Measurements from ENCODE around the gene WWC2.

Gene WWC2

DNA sequence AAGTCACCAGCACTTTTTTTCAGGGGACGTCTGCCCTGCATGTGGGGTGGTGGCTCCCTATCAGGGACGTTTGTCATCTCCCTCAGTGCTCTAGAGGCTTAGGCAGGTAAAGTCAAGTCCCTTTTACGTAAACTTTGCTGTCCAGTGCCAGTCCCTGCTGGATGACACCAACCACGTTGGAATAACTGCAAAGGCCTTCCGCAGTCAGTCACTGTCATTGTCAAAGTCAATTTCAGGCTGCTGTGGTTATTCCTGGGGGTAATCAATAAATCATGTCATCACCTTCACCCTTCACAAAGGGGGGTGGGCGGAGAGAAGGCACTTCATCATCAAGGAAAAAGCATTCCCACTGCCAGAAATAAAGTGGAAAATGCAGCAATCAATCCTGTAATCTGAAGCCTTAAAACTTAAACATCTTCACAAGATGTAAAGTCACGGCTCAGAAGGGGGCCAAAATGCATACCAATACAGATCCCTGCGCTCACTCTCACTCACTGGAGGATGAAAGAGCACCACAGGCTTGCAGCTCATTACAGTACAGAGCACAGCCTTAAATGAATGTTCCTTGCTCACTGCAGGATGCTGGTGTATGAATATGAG, 164.8 kb downstream of the WWC2 start:
- H3K27ac ChIP-seq (ENCODE audit: low read length): no peak overlapping the region
- no peak overlapping the region for H3K9ac ChIP-seq (ENCODE audit: low read depth, low read length)
- H4K20me1 ChIP-seq (ENCODE audit: insufficient read depth, low read length): no peaks in the 10 kb centered on the region
- no peaks in the 10 kb centered on the region for H3K79me2 ChIP-seq (ENCODE audit: insufficient read depth, low read length)
- no peak for DNase-seq
- no peak for ATAC-seq (ENCODE audit: insufficient read depth, low read depth)
- no peak overlapping the region for H3K4me3 ChIP-seq (ENCODE audit: low read depth in 1 of 2, low read length in 2 of 2)
- H2AFZ ChIP-seq (ENCODE audit: low read depth, low read length): no peak overlapping the region
- H3K27me3 ChIP-seq (ENCODE audit: insufficient read depth, low read length, poor library complexity): peaks cover 18% of the 10 kb centered on the region
- no peaks in the 10 kb centered on the region for H3K4me1 ChIP-seq (ENCODE audit: insufficient read depth, low read length)
- H3K4me2 ChIP-seq (ENCODE audit: insufficient read depth, low read length): no peak overlapping the region
- TF ChIP-seq EZH2 (IDR thresholded peaks at IDR 0.05; ENCODE audit: borderline replicate concordance, low read depth, low read length, severe bottlenecking): no peak
- TF ChIP-seq, protein P1, sequence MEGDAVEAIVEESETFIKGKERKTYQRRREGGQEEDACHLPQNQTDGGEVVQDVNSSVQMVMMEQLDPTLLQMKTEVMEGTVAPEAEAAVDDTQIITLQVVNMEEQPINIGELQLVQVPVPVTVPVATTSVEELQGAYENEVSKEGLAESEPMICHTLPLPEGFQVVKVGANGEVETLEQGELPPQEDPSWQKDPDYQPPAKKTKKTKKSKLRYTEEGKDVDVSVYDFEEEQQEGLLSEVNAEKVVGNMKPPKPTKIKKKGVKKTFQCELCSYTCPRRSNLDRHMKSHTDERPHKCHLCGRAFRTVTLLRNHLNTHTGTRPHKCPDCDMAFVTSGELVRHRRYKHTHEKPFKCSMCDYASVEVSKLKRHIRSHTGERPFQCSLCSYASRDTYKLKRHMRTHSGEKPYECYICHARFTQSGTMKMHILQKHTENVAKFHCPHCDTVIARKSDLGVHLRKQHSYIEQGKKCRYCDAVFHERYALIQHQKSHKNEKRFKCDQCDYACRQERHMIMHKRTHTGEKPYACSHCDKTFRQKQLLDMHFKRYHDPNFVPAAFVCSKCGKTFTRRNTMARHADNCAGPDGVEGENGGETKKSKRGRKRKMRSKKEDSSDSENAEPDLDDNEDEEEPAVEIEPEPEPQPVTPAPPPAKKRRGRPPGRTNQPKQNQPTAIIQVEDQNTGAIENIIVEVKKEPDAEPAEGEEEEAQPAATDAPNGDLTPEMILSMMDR (IDR thresholded peaks at IDR 0.05; ENCODE audit: borderline replicate concordance, extremely low read depth, low read length, poor library complexity, severe bottlenecking): no peak
- H3K36me3 ChIP-seq (ENCODE audit: insufficient read depth, low read length): no peaks in the 10 kb centered on the region
- H3K9me3 ChIP-seq (ENCODE audit: insufficient read depth, low read length, severe bottlenecking): no peaks in the 10 kb centered on the region

DNA sequence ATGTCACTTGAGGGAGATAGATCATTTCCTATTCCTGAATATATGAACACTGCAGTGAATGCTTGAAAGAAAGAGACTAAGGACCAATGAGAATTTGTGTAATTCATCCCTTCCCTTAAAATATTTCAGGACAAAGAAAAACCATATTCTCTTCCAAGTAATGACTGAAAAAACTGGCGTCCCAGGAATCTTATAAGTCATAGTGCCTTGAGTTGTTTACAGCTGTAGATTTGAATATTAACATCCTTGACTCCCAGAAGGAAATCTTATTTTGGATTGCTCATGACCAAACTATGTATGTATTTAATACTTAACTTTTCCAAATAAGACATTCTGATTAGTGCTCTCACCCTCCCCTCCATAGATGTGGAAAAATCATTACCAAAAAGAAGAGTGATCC, 165.6 kb downstream of the WWC2 start:
- no peak overlapping the region for H3K9ac ChIP-seq (ENCODE audit: low read depth, low read length)
- no peaks in the 10 kb centered on the region for H3K9me3 ChIP-seq (ENCODE audit: insufficient read depth, low read length, severe bottlenecking)
- no peaks in the 10 kb centered on the region for H3K4me1 ChIP-seq (ENCODE audit: insufficient read depth, low read length)
- H3K79me2 ChIP-seq (ENCODE audit: insufficient read depth, low read length): no peaks in the 10 kb centered on the region
- no peaks in the 10 kb centered on the region for H4K20me1 ChIP-seq (ENCODE audit: insufficient read depth, low read length)
- H3K4me2 ChIP-seq (ENCODE audit: insufficient read depth, low read length): no peak overlapping the region
- no peak overlapping the region for H3K27ac ChIP-seq (ENCODE audit: low read length)
- peaks cover 15% of the 10 kb centered on the region for H3K27me3 ChIP-seq (ENCODE audit: insufficient read depth, low read length, poor library complexity)
- ATAC-seq (ENCODE audit: insufficient read depth, low read depth): no peak
- no peaks in the 10 kb centered on the region for H3K36me3 ChIP-seq (ENCODE audit: insufficient read depth, low read length)
- H2AFZ ChIP-seq (ENCODE audit: low read depth, low read length): no peak overlapping the region
- TF ChIP-seq EZH2 (IDR thresholded peaks at IDR 0.05; ENCODE audit: borderline replicate concordance, low read depth, low read length, severe bottlenecking): no peak
- TF ChIP-seq, protein P1 (IDR thresholded peaks at IDR 0.05; ENCODE audit: borderline replicate concordance, extremely low read depth, low read length, poor library complexity, severe bottlenecking): no peak
- H3K4me3 ChIP-seq (ENCODE audit: low read depth in 1 of 2, low read length in 2 of 2): no peak overlapping the region
- no peak for DNase-seq

DNA sequence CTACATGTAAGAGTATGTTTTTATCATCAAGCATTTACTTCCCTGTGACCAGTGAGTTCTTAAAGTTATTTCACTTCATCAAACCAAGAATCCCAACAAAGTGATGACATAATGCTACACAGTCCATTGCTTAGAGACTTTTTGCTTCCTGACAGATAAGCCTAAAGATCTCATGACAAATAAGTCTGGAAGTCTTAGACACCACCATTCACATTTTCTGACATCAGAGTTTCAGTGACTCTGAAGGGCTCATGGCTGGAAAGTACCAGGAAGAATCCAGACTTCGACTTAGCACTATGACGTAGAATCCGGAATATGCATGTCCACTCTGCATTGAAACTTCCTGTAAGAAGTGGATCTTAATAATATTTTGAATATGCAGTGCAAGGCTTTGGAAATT, 167.3 kb downstream of the WWC2 start:
- H3K36me3 ChIP-seq (ENCODE audit: insufficient read depth, low read length): no peaks in the 10 kb centered on the region

More for the DNA sequence above, 167.3 kb downstream of the WWC2 start:
- no peak overlapping the region for H3K27ac ChIP-seq (ENCODE audit: low read length)
- H3K9ac ChIP-seq (ENCODE audit: low read depth, low read length): no peak overlapping the region
- no peaks in the 10 kb centered on the region for H4K20me1 ChIP-seq (ENCODE audit: insufficient read depth, low read length)
- peaks cover 9% of the 10 kb centered on the region for H3K27me3 ChIP-seq (ENCODE audit: insufficient read depth, low read length, poor library complexity)
- H3K9me3 ChIP-seq (ENCODE audit: insufficient read depth, low read length, severe bottlenecking): no peaks in the 10 kb centered on the region
- H2AFZ ChIP-seq (ENCODE audit: low read depth, low read length): no peak overlapping the region
- no peak overlapping the region for H3K4me3 ChIP-seq (ENCODE audit: low read depth in 1 of 2, low read length in 2 of 2)
- H3K4me2 ChIP-seq (ENCODE audit: insufficient read depth, low read length): no peak overlapping the region
- DNase-seq: no peak
- H3K79me2 ChIP-seq (ENCODE audit: insufficient read depth, low read length): no peaks in the 10 kb centered on the region
- ATAC-seq (ENCODE audit: insufficient read depth, low read depth): no peak
- H3K4me1 ChIP-seq (ENCODE audit: insufficient read depth, low read length): no peaks in the 10 kb centered on the region
- TF ChIP-seq EZH2 (IDR thresholded peaks at IDR 0.05; ENCODE audit: borderline replicate concordance, low read depth, low read length, severe bottlenecking): no peak
- TF ChIP-seq, protein P1 (IDR thresholded peaks at IDR 0.05; ENCODE audit: borderline replicate concordance, extremely low read depth, low read length, poor library complexity, severe bottlenecking): no peak
